B cell (primary cell): ENCODE measurements around the gene CELF4. TPM values are rescaled to one million over a fixed set of nuclear protein-coding genes. Genes with fewer than 3 reads are reported as not detected.

Experiments used
- ATAC-seq: fragments of 200-7000 bp; cut with Tn5 transposase; one replicate; pipeline ENCODE4 v1.10.0; 2021; ENCODE audit warnings: low read depth, mild to moderate bottlenecking, moderate number of reproducible peaks, moderate library complexity
- CTCF ChIA-PET: fragments of 350-600 bp; sonication (Branson Sonifier 250); formaldehyde crosslinking; loops from one replicate; lab custom pipeline; 2021; ENCODE audit warnings: antibody characterized with exemption, inconsistent platforms; lab: Charles Lee
- POLR2A ChIA-PET: fragments of 350-600 bp; sonication (Branson Sonifier 250); formaldehyde crosslinking; loops from one replicate; lab custom pipeline; 2021; ENCODE audit warnings: antibody characterized with exemption; lab: Charles Lee
- DNase-seq: peaks from one replicate; pipeline ENCODE4 v3.0.0; 2013
- H2AFZ ChIP-seq: 2 replicates; pipeline ENCODE4 v1.6.1; 2012; ENCODE audit warnings: mild to moderate bottlenecking, low read depth, low read length; ENCODE audit not compliant: insufficient read depth, poor library complexity, severe bottlenecking
- H3K27ac ChIP-seq, 2 donors: 1 replicate in 1 of 2; 2 replicates in 1 of 2; pipeline ENCODE4 v1.5.1; 2012 to 2013; ENCODE audit warnings: low read length in 2 of 2, mild to moderate bottlenecking in 2 of 2, moderate library complexity in 1 of 2
- H3K27me3 ChIP-seq, 4 experiments: fragments of 200-600 bp in 1 of 4; sonication (generic) in 1 of 4; replicated peaks in 1 of 4; 1 replicate in 2 of 4; 2 replicates in 2 of 4; pipeline versions ENCODE4 v1.6.1 to v1.7.0; 2013 to 2016; ENCODE audit warnings: low read length in 3 of 4, mild to moderate bottlenecking in 2 of 4, mixed read lengths in 1 of 4, moderate library complexity in 1 of 4; ENCODE audit not compliant: insufficient read depth in 4 of 4, control insufficient read depth in 3 of 4; ENCODE audit errors: control extremely low read depth in 1 of 4
- H3K36me3 ChIP-seq, 2 experiments: replicated peaks in 1 of 2; 1 replicate in 1 of 2; 2 replicates in 1 of 2; pipeline versions ENCODE4 v1.6.1 to v1.7.1; 2013; ENCODE audit warnings: low read length in 1 of 2; ENCODE audit not compliant: insufficient read depth in 2 of 2, control insufficient read depth in 1 of 2; ENCODE audit errors: control extremely low read depth in 1 of 2, extremely low read depth in 1 of 2
- H3K4me1 ChIP-seq, 2 donors: fragments of 200-600 bp in 1 of 2; sonication (generic) in 1 of 2; 1 replicate in 1 of 2; 2 replicates in 1 of 2; pipeline versions ENCODE4 v1.5.1 to v1.6.1; 2013 to 2017; ENCODE audit warnings: low read length in 2 of 2; ENCODE audit not compliant: control insufficient read depth in 2 of 2, insufficient read depth in 2 of 2
- H3K4me2 ChIP-seq: replicated peaks from 2 replicates; pipeline ENCODE3; 2012; ENCODE audit warnings: mild to moderate bottlenecking, low read depth, low read length; ENCODE audit not compliant: poor library complexity, severe bottlenecking
- H3K4me3 ChIP-seq, 5 experiments: fragments of 200-600 bp in 1 of 5; sonication (generic) in 1 of 5; 1 replicate in 3 of 5; 2 replicates in 2 of 5; pipeline versions ENCODE4 v1.5.1 to v1.7.0; 2011 to 2016; ENCODE audit warnings: low read length in 4 of 5, mild to moderate bottlenecking in 4 of 5, low read depth in 2 of 5, control low read depth in 1 of 5, moderate library complexity in 1 of 5; ENCODE audit not compliant: insufficient read depth in 1 of 5; ENCODE audit errors: control extremely low read depth in 1 of 5, extremely low read depth in 1 of 5
- H3K79me2 ChIP-seq: fragments of 200-600 bp; sonication (generic); one replicate; pipeline ENCODE4 v1.6.0; 2016; ENCODE audit warnings: low read length; ENCODE audit not compliant: control insufficient read depth, insufficient read depth
- H3K9ac ChIP-seq: fragments of 200-600 bp; sonication (generic); 2 replicates; pipeline ENCODE4 v1.6.1; 2017; ENCODE audit warnings: mild to moderate bottlenecking, low read length, moderate library complexity
- H3K9me3 ChIP-seq, 3 donors: one replicate each; pipeline versions ENCODE4 v1.6.1 to v1.7.1; 2013; ENCODE audit warnings: low read length in 2 of 3; ENCODE audit not compliant: control insufficient read depth in 2 of 3, insufficient read depth in 1 of 3; ENCODE audit errors: control extremely low read depth in 1 of 3
- H4K20me1 ChIP-seq: 2 replicates; pipeline ENCODE4 v1.6.0; 2012; ENCODE audit warnings: mild to moderate bottlenecking, low read length; ENCODE audit not compliant: insufficient read depth, control insufficient read depth, poor library complexity, severe bottlenecking
- H3K27ac Mint-ChIP-seq: one replicate; pipeline ENCODE4 v1.8.0; 2021; ENCODE audit warnings: mixed read lengths
- H3K27me3 Mint-ChIP-seq: one replicate; pipeline ENCODE4 v1.8.0; 2021; ENCODE audit warnings: mixed read lengths
- H3K4me1 Mint-ChIP-seq: one replicate; pipeline ENCODE4 v1.8.0; 2021; ENCODE audit warnings: mixed read lengths
- H3K4me3 Mint-ChIP-seq: one replicate; pipeline ENCODE4 v1.8.0; 2021; ENCODE audit warnings: mixed read lengths
- H3K9me3 Mint-ChIP-seq: one replicate; pipeline ENCODE4 v1.8.0; 2022; ENCODE audit warnings: mixed read lengths; ENCODE audit not compliant: insufficient read depth
- EZH2 ChIP-seq: IDR thresholded peaks from 2 replicates; pipeline ENCODE4 v1.6.1; 2012; ENCODE audit warnings: borderline replicate concordance, low read depth, mild to moderate bottlenecking, moderate library complexity, low read length; ENCODE audit not compliant: insufficient read depth, poor library complexity, severe bottlenecking
- WGBS: methylation state at CpG from one replicate; pipeline ENCODE4 v1.1.5; 2013; ENCODE audit warnings: missing lambda C conversion rate; ENCODE audit not compliant: insufficient coverage; 5-methylcytosine and 5-hydroxymethylcytosine counted together
- intact Hi-C: fragments of 100-400 bp; cut with micrococcal nuclease; formaldehyde crosslinking; loops from one replicate; pipeline ENCODE4 v1.10.0; 2022
- polyA plus RNA-seq: library from polyadenylated mRNA; depleted of rRNA; stranded (reverse); fragments of >200 nt; gene quantifications from 2 replicates; pipeline ENCODE4 v1.2.3, GENCODE V29; 2012
- total RNA-seq, 2 donors: library from RNA; stranded (reverse); fragments of 120-200 nt in 1 of 2; gene quantifications; 1 replicate in 1 of 2; 2 replicates in 1 of 2; pipeline versions ENCODE4 v1.2.3 to v1.2.4, GENCODE V29; 2013 to 2022
- TF ChIP-seq, protein P1 (sequence below): fragments of 200-600 bp; IDR thresholded peaks from one replicate; pipeline ENCODE4 v1.8.0; 2022; ENCODE audit warnings: antibody characterized with exemption, mild to moderate bottlenecking

CELF4 gene
- total and polyA plus RNA-seq, 2 donors (not counting 1 experiment from before 2014, with no cell fraction given): not detected

DNA sequence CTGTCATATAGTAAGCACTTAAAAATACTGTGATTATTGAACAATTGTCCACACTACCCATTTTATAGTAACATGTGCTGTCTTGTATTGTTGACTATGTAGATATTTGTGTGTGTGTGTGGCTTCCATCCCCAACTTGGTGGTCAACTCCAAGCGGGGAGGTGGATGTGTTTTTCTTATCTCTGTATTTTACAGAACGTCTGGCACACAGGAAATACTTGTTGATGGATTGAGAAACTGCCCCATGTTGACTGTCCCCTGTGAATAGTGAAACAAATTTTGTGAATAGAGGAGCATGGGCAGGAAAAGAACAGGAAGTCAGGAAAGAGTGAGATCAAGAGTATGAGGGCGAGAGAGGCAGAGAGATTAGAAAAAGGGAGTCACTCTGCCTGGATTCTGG, 83.6 kb downstream of the CELF4 start:
- 14% methylated on average over 1 of the region's 3 CpGs for WGBS
- POLR2A ChIA-PET: no interaction called here
- H3K4me2 ChIP-seq: no peak overlapping the region
- no peak overlapping the region for H2AFZ ChIP-seq
- peaks cover 0 to 5% of the 10 kb centered on the region in 2 donors for H3K4me1 ChIP-seq
- H3K79me2 ChIP-seq: no peaks in the 10 kb centered on the region
- Mint-ChIP-seq H3K4me1 (peaks cover 10% of the 10 kb centered on the region), H3K9me3 (no peaks in the 10 kb centered on the region), H3K4me3 (no peak overlapping the region), H3K27ac (no peak overlapping the region), H3K27me3 (peaks cover 38% of the 10 kb centered on the region)
- H3K27me3 ChIP-seq: peaks cover 0 to 29% (median 14%) of the 10 kb centered on the region in 4 experiments
- H3K9ac ChIP-seq: no peak overlapping the region
- H3K4me3 ChIP-seq: no peak overlapping the region
- ATAC-seq (no peak), DNase-seq (no peak)
- H3K36me3 ChIP-seq: no peaks in the 10 kb centered on the region
- H3K9me3 ChIP-seq: peaks cover 0 to 6% (median 0%) of the 10 kb centered on the region in 3 donors
- intact Hi-C loops: no loop called here
- no peaks in the 10 kb centered on the region for H4K20me1 ChIP-seq
- TF ChIP-seq EZH2: no peak
- TF ChIP-seq, protein P1, sequence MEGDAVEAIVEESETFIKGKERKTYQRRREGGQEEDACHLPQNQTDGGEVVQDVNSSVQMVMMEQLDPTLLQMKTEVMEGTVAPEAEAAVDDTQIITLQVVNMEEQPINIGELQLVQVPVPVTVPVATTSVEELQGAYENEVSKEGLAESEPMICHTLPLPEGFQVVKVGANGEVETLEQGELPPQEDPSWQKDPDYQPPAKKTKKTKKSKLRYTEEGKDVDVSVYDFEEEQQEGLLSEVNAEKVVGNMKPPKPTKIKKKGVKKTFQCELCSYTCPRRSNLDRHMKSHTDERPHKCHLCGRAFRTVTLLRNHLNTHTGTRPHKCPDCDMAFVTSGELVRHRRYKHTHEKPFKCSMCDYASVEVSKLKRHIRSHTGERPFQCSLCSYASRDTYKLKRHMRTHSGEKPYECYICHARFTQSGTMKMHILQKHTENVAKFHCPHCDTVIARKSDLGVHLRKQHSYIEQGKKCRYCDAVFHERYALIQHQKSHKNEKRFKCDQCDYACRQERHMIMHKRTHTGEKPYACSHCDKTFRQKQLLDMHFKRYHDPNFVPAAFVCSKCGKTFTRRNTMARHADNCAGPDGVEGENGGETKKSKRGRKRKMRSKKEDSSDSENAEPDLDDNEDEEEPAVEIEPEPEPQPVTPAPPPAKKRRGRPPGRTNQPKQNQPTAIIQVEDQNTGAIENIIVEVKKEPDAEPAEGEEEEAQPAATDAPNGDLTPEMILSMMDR: no peak
- no peak overlapping the region for H3K27ac ChIP-seq
- CTCF ChIA-PET: no interaction called here

DNA sequence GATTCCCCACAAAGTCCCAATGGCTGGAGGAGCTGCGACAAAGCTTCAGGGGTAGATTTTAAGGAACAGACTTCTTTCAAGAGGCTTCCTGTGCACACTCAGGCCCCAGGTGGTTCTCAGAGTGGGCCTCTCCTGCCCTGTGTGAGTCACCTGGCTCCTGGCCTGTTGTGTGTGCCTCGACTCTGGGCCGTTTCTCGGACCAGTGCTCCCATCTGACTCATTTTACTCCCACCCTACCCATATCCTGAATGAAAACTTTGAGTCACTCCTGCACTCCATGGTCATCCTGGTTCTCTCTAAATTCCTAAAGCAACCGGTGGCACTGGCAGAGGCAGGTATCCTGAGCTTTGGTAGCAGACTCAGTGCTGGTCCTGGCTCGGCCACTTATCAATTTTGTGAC, 84.1 kb downstream of the CELF4 start:
- no peaks in the 10 kb centered on the region for H3K36me3 ChIP-seq

More for the DNA sequence above, 84.1 kb downstream of the CELF4 start:
- Histone ChIP-seq H3K27ac (no peak overlapping the region), H2AFZ (no peak overlapping the region), H3K4me3 (no peak overlapping the region), H3K27me3 (peaks cover 0 to 24% (median 11%) of the 10 kb centered on the region in 4 experiments), H3K4me2 (no peak overlapping the region), H4K20me1 (no peaks in the 10 kb centered on the region), H3K9ac (no peak overlapping the region), H3K9me3 (peaks cover 0 to 3% (median 0%) of the 10 kb centered on the region in 3 donors), H3K79me2 (no peaks in the 10 kb centered on the region), H3K4me1 (peaks cover 0 to 5% of the 10 kb centered on the region in 2 donors)
- peaks cover 9% of the 10 kb centered on the region for H3K4me1 Mint-ChIP-seq
- H3K9me3 Mint-ChIP-seq: no peaks in the 10 kb centered on the region
- intact Hi-C loops: no loop called here
- DNase-seq (no peak), ATAC-seq (no peak)
- ChIA-PET CTCF (no interaction called here), POLR2A (no interaction called here)
- H3K4me3 Mint-ChIP-seq: no peak overlapping the region
- no peak for TF ChIP-seq EZH2
- TF ChIP-seq, protein P1: no peak
- 71% methylated on average over 6 of the region's 6 CpGs for WGBS
- peaks cover 33% of the 10 kb centered on the region for H3K27me3 Mint-ChIP-seq
- no peak overlapping the region for H3K27ac Mint-ChIP-seq
